T-helper 1 cell (primary cell): Measurements from ENCODE around the gene MAGI1.
"Not testable (repeated sequence)": the region's sequence is repeated elsewhere in the genome, so short reads cannot be mapped to it uniquely, and the experiment has no call there.

ENCODE experiments used
- DNase-seq, 5 donors: peaks; one replicate each; pipeline ENCODE4 v3.0.0-alpha.2; 2012 to 2020

MAGI1 gene

GRCh38 chr3:65556934-65557577, 481.7 kb downstream of the MAGI1 start:
- no peak for DNase-seq

- DNase-seq = no peak
These were observed 486.3 kb downstream of the MAGI1 start for GRCh38 chr3:65552434-65552833.

GRCh38 chr3:65551945-65552344, 486.8 kb downstream of the MAGI1 start:
- no peak for DNase-seq

- no peak for DNase-seq
These were observed 488.6 kb downstream of the MAGI1 start for GRCh38 chr3:65550137-65550536.

GRCh38 chr3:65549626-65549959, 489.1 kb downstream of the MAGI1 start:
- no peak for DNase-seq

GRCh38 chr3:65548848-65549625, 489.7 kb downstream of the MAGI1 start:
- no peak for DNase-seq

- no peak for DNase-seq
These were observed 493.3 kb downstream of the MAGI1 start for GRCh38 chr3:65545429-65545828.

- not testable (repeated sequence) for DNase-seq
These were observed 495.3 kb downstream of the MAGI1 start for GRCh38 chr3:65543391-65543790.

GRCh38 chr3:65540666-65541065, 498.1 kb downstream of the MAGI1 start:
- DNase-seq = no peak

GRCh38 chr3:65539616-65540015, 499.1 kb downstream of the MAGI1 start:
- DNase-seq = no peak

- no peak for DNase-seq
These were observed 500.6 kb downstream of the MAGI1 start for GRCh38 chr3:65538101-65538500.

GRCh38 chr3:65537109-65537508, 501.6 kb downstream of the MAGI1 start:
- no peak for DNase-seq

- DNase-seq = no peak
These were observed 503.5 kb downstream of the MAGI1 start for GRCh38 chr3:65535260-65535659.

- DNase-seq = no peak
These were observed 503.9 kb downstream of the MAGI1 start for GRCh38 chr3:65534805-65535204.

- DNase-seq = no peak
These were observed 506.0 kb downstream of the MAGI1 start for GRCh38 chr3:65532749-65533148.

GRCh38 chr3:65532215-65532614, 506.5 kb downstream of the MAGI1 start:
- DNase-seq = no peak

- no peak for DNase-seq
These were observed 507.2 kb downstream of the MAGI1 start for GRCh38 chr3:65531499-65531898.

- no peak for DNase-seq
These were observed 512.1 kb downstream of the MAGI1 start for GRCh38 chr3:65526656-65527055.

GRCh38 chr3:65524584-65524983, 514.1 kb downstream of the MAGI1 start:
- no peak for DNase-seq

GRCh38 chr3:65523878-65524277, 514.8 kb downstream of the MAGI1 start:
- DNase-seq = no peak

GRCh38 chr3:65521032-65521431, 517.7 kb downstream of the MAGI1 start:
- no peak for DNase-seq

- no peak for DNase-seq
These were observed 521.7 kb downstream of the MAGI1 start for GRCh38 chr3:65516998-65517397.

GRCh38 chr3:65514317-65514716, 524.4 kb downstream of the MAGI1 start:
- DNase-seq = not testable (repeated sequence)

GRCh38 chr3:65509423-65509794, 529.3 kb downstream of the MAGI1 start:
- DNase-seq = not testable (repeated sequence)
